Glutamatergic neuron (in vitro differentiated cells): ENCODE results near the gene FLVCR2. TPM values are rescaled to one million over a fixed set of nuclear protein-coding genes. Genes with fewer than 3 reads are reported as not detected.

Source experiments
- DNase-seq: peaks from one replicate; pipeline ENCODE4 v3.0.0; 2022
- H3K27ac Mint-ChIP-seq: one replicate; pipeline ENCODE4 v1.8.0; 2020; ENCODE audit warnings: mild to moderate bottlenecking, mixed read lengths, inconsistent platforms; ENCODE audit not compliant: unreplicated experiment
- H3K27me3 Mint-ChIP-seq: one replicate; pipeline ENCODE4 v1.8.0; 2020; ENCODE audit warnings: mild to moderate bottlenecking, moderate library complexity, mixed read lengths, inconsistent platforms; ENCODE audit not compliant: unreplicated experiment
- H3K36me3 Mint-ChIP-seq: one replicate; pipeline ENCODE4 v1.8.0; 2020; ENCODE audit warnings: mild to moderate bottlenecking, mixed read lengths, inconsistent platforms; ENCODE audit not compliant: unreplicated experiment
- H3K4me1 Mint-ChIP-seq: one replicate; pipeline ENCODE4 v1.8.0; 2020; ENCODE audit warnings: mild to moderate bottlenecking, low read depth, mixed read lengths, inconsistent platforms; ENCODE audit not compliant: unreplicated experiment
- H3K4me3 Mint-ChIP-seq: one replicate; pipeline ENCODE4 v1.8.0; 2020; ENCODE audit warnings: mild to moderate bottlenecking, mixed read lengths, inconsistent platforms; ENCODE audit not compliant: unreplicated experiment
- H3K9me3 Mint-ChIP-seq: one replicate; pipeline ENCODE4 v1.8.0; 2020; ENCODE audit warnings: mild to moderate bottlenecking, moderate library complexity, mixed read lengths, inconsistent platforms; ENCODE audit not compliant: unreplicated experiment
- total RNA-seq: library from RNA; stranded (reverse); fragmentation: NEBNext Ultra II Directional; extraction: Animal tissue kit (Norgen Biotek cat#: 25700); gene quantifications from one replicate; pipeline ENCODE4 v1.2.1, GENCODE V29; 2021; ENCODE audit not compliant: unreplicated experiment
- TF ChIP-seq, protein P1 (sequence below): fragments of 200-600 bp; sonication (generic); IDR thresholded peaks from one replicate; pipeline ENCODE4 v1.5.0; 2021; ENCODE audit not compliant: partially characterized antibody, unreplicated experiment

The FLVCR2 gene
- total RNA-seq, 1 donor from 2014 or later: not detected

DNA sequence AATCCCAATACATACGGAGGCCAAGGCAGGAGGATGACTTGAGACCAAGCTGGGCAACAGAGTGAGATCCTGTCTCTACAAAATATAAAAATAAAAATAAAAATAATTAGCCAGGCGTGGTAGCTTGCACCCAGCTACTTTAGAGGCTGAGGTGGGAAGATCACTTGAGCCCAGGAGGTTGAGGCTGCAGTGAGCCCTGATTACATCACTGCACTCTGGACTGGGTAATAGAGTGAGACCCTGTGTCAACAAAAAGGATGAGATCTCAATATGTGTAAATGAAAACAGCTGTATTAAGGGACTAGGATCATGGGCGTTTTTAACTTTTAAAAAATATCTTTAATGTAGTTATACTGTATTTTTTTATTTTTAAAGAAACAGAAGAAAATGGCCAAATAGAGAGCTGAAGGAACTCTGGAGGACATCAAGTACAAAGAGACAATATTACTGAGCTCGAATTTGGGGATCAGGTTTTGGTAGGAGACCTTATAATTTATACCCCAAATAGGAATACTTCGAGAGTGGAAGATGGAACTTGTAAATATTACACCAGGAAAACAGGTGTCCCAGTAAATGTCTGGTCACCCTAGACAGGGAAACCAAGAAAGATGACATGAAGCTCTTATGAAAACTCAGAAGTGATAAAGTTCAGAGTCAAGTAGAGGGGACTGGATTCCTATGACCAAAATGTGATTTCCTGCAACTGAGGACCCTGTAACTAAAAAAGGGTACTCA, 43.1 kb upstream of the FLVCR2 start:
- no peaks in the 10 kb centered on the region for H3K27me3 Mint-ChIP-seq
- TF ChIP-seq, protein P1, sequence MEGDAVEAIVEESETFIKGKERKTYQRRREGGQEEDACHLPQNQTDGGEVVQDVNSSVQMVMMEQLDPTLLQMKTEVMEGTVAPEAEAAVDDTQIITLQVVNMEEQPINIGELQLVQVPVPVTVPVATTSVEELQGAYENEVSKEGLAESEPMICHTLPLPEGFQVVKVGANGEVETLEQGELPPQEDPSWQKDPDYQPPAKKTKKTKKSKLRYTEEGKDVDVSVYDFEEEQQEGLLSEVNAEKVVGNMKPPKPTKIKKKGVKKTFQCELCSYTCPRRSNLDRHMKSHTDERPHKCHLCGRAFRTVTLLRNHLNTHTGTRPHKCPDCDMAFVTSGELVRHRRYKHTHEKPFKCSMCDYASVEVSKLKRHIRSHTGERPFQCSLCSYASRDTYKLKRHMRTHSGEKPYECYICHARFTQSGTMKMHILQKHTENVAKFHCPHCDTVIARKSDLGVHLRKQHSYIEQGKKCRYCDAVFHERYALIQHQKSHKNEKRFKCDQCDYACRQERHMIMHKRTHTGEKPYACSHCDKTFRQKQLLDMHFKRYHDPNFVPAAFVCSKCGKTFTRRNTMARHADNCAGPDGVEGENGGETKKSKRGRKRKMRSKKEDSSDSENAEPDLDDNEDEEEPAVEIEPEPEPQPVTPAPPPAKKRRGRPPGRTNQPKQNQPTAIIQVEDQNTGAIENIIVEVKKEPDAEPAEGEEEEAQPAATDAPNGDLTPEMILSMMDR: no peak
- H3K4me3 Mint-ChIP-seq: no peak overlapping the region
- H3K4me1 Mint-ChIP-seq: no peaks in the 10 kb centered on the region
- H3K9me3 Mint-ChIP-seq: no peaks in the 10 kb centered on the region
- no peak for DNase-seq
- no peak overlapping the region for H3K27ac Mint-ChIP-seq
- H3K36me3 Mint-ChIP-seq: peaks cover 4% of the 10 kb centered on the region

DNA sequence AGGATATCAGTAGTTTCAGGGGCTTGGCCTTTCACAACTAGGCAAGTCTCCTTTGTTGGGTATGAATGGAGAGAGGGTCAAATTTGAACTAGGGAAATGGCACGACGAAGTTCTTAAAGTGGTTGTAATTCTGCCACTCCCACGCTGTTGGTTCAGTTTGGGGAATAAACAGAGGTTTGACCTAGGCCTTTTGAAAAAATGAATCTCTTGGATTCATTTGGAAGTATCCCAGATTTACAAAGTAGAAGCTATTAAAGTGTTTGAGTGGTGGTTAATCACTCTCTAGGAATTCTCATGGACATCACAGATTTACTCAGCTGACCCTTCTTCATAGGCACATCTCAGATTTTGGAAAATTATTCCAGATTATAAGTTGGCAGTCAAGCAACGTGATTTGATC, 41.3 kb upstream of the FLVCR2 start:
- TF ChIP-seq, protein P1: no peak
- no peak overlapping the region for H3K4me3 Mint-ChIP-seq
- no peaks in the 10 kb centered on the region for H3K27me3 Mint-ChIP-seq
- H3K27ac Mint-ChIP-seq: no peak overlapping the region
- peaks cover 4% of the 10 kb centered on the region for H3K36me3 Mint-ChIP-seq
- DNase-seq: no peak
- H3K4me1 Mint-ChIP-seq: no peaks in the 10 kb centered on the region
- H3K9me3 Mint-ChIP-seq: no peaks in the 10 kb centered on the region

DNA sequence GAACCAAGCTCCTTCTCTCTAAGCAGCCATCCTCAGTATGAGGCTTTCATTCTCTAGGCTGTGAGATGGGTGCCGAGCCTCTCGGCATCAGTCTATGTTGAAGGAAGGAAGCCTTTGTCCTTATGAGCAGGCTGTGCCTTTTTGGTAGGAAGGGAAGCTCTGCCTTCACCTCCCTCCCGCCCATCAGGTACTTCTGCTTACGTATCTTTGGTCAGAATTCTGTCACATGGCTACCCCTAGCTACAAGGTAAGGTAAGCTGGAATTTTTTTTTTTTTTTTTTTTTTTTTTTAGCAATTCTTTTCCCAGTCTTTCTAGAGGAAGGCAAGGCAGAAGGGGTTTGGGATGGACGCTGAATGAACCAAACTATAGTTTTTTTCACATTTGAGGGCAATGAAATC, 39.3 kb upstream of the FLVCR2 start:
- Mint-ChIP-seq H3K4me3 (no peak overlapping the region), H3K27ac (no peak overlapping the region), H3K4me1 (no peaks in the 10 kb centered on the region), H3K27me3 (no peaks in the 10 kb centered on the region), H3K9me3 (no peaks in the 10 kb centered on the region), H3K36me3 (peaks cover 4% of the 10 kb centered on the region)
- TF ChIP-seq, protein P1: no peak
- no peak for DNase-seq

DNA sequence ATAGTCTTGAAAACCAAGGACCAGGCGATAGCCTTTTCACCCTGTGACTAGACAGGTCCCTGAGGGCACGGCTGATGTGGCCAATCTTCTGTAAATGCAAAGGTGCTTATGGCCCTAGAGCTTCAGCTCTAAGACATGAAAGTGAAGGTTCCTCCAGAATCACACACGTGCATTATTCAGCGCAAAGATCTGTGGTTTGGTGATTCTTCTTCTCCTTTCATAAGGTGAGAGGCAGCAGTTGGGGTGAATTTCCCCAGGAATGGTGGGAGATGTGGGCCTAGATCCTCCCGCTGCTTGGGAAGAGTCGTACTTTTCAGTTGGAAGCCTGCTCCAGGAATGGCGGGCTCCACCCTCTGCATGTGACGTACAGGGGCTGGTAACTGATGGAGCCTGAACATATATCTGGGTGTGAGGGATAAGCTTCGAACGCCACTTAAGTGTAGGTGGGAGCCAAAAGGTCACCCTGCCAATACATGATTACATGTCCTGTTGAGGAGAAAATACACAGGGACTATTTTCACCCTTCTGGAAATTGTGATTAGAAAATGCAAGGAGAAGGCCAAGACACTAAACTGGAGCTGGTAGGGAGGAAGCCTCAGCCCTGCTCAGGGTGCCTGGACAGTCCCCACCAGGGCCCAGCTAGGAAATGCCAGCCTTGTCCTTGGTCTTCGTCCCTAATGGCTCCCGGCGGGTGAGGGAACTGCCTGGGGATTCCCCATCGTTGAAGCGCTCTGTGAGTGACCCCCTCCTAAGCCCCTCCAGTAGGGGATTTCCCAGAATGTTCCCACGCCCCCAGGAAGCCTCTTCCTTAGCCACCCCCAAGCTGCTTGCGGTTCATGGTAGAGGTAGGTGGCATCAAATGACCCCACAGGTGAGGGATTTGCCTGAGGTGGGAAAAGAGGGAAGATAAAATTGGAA, 38.6 kb upstream of the FLVCR2 start:
- no peak overlapping the region for H3K4me3 Mint-ChIP-seq
- no peaks in the 10 kb centered on the region for H3K4me1 Mint-ChIP-seq
- H3K27ac Mint-ChIP-seq: peak overlapping the region; percentile 17
- H3K27me3 Mint-ChIP-seq: no peaks in the 10 kb centered on the region
- TF ChIP-seq, protein P1: no peak
- H3K9me3 Mint-ChIP-seq: no peaks in the 10 kb centered on the region
- no peak for DNase-seq
- peaks cover 4% of the 10 kb centered on the region for H3K36me3 Mint-ChIP-seq

DNA sequence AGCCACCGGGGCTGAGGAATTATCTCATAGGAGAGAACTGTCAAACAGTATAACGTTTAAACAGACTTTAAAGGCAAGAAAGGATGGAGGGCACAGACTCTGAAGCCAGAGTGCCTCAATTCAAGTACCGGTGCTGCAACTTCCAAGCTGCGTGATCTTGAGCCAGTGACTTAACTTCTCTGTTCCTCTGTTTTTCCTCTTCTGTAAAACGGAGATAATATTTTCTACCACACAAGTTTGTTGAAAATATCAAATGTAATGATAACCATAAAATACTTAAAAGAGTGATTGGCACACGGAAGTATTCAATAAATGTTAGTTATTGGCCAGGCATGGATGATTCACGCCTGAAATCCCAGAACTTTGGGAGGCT, 38.0 kb upstream of the FLVCR2 start:
- no peaks in the 10 kb centered on the region for H3K4me1 Mint-ChIP-seq
- H3K27ac Mint-ChIP-seq: no peak overlapping the region
- peaks cover under 1% of the 10 kb centered on the region for H3K9me3 Mint-ChIP-seq
- TF ChIP-seq, protein P1: no peak
- H3K27me3 Mint-ChIP-seq: no peaks in the 10 kb centered on the region
- H3K4me3 Mint-ChIP-seq: no peak overlapping the region
- peaks cover 4% of the 10 kb centered on the region for H3K36me3 Mint-ChIP-seq
- no peak for DNase-seq
